HG02884 (cell line): ENCODE measurements around the gene SMIM32.
A peak's percentile ranks its signal among the peaks of the same experiment; 100 is the strongest.

ENCODE experiments used
- ATAC-seq: cut with Tn5 transposase; IDR thresholded peaks from one replicate; pipeline ENCODE4 v1.9.1; 2021; ENCODE audit warnings: mild to moderate bottlenecking, moderate library complexity; ENCODE audit not compliant: unreplicated experiment

The SMIM32 gene

DNA sequence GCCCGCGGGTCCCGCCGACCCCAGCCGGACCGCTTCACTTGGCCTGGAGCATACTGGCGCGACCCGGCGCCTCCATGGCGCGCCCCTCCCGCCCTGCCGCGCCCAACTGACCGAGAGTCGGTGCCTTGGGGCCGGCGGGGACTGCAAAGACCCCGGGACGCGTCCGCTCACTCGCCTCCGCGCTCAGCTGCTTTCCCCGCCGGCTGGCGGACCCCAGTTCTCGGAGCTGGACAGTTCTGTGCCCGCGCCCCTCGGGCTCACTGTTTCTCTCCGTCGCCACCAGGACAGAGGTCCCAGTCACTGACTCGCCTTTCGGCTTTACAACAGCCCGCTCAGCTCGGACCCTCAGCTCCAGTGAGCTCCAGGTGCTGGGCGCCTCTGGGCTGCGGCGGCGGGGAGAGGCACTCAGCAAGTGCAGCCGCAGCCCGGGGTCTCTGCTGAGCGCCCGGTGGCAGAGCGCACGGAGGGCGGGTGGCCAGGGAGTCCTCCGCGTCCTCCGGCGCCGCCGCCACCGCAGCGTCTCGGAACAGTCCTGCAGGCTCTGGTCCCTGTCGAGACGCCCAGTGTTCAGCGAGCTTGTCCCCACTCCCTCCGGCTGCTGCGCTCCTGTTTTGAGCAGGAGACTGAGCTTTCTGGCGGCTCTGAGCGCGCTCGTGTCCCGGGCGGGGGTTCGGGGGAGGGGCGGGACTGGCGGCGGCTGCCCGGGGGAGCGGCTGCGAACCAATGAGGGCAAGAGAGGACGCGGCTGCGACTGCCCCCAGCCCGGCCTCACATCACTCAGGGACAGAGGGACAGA, at the start of gene SMIM32:
Gene SMIM32, minus strand, starts transcription at position 637 of the 796 bp plus-strand sequence. CDS start 638 bp downstream, outside the sequence.
- ATAC-seq = no peak

DNA sequence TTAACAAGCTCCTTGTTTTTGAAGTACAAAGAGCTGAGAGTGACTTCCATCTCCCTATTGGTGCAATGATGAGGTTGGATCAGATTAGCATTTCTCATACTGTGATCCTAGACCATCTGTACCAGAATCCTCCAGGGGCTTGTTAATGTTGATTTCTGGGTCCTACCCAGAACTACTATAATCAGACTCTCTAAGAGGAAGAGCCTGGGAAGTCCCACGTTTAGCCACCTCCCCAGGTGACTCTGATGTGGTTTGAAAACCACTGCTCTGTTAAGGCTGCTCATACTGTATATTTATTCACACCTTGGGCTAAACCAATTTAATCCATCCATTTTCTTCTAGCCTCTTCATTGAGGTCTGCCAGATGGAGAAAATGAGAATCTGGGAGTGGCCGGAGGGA, 49.6 kb upstream of the SMIM32 start:
- ATAC-seq = no peak

- no peak for ATAC-seq
Observed at GRCh38 chr5:136242136-136242535, 49.2 kb upstream of the SMIM32 start.

GRCh38 chr5:136240894-136241293, 47.9 kb upstream of the SMIM32 start:
- no peak for ATAC-seq

DNA sequence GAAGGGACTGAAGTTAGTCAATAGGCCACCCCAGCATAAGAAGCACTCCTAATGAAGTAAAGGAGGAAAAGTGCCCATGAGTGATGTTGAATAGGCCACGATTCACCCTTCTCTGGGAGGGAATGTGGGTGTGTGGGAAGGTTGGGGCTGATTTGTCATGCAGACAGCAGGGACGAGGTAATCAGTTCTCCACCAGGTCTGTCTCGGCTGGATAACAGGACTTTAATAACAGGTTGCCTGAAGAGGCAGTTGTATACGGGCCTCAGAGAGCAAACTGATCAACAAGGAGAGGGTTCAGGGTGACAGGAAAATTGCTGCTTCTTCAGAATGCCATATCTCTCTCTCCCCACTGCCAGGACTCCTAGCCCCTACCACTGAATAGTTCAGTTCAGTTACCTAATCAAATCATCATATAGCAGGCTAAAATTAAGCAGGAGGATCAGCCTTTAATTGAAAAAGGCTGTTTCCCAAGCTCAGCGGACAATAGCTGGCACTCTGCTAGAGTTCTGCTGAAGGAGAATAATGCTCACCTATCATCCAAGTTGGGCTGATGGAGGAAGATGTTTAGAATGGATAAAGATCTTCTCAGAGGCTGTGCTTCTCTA, 43.6 kb upstream of the SMIM32 start:
- no peak for ATAC-seq

- ATAC-seq = no peak
Observed at GRCh38 chr5:136235321-136235720, 42.4 kb upstream of the SMIM32 start.

DNA sequence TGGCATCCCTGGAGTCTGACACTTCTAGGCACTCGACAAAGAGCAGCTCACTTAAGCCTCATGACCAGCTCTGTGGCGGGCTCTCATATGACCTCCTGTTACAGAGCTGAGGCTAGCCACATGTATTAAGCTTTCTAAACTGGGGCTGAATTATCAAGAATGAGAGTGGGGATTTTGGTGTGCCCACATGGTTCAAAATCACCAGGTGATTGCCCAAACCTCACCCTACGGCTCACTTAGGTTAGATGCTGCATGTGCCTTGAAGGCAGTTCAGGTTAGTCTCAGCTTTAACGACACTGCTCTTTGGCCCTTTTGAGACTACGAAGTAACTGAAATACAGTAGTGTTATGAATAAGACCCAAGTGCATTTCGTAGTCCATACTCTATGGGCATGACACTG, 39.4 kb upstream of the SMIM32 start:
- peak; percentile 67 for ATAC-seq

- no peak for ATAC-seq
Observed at GRCh38 chr5:136230176-136230575, 37.2 kb upstream of the SMIM32 start.

GRCh38 chr5:136228136-136228757, 35.3 kb upstream of the SMIM32 start:
- no peak for ATAC-seq

- ATAC-seq = no peak
Observed at GRCh38 chr5:136226401-136226800, 33.4 kb upstream of the SMIM32 start.

DNA sequence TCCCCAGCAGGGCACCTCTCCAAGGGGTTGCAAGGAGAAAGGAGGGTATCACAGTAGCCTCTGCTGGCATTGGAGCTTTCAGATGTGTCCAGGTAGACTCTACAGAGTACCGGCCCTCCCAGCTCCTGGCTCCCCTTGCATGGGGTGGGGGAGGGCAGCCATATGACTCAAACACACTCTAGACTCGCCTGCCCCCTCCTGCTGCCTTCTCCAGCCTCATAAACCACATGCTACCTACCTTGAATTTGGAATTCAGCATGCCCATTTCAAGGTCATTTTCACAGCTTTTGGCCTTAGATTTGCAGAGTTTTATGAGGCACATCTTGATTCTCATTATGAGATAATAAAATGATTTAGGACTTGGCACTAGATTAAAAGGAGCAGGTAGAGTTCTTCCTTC, 32.8 kb upstream of the SMIM32 start:
- no peak for ATAC-seq

DNA sequence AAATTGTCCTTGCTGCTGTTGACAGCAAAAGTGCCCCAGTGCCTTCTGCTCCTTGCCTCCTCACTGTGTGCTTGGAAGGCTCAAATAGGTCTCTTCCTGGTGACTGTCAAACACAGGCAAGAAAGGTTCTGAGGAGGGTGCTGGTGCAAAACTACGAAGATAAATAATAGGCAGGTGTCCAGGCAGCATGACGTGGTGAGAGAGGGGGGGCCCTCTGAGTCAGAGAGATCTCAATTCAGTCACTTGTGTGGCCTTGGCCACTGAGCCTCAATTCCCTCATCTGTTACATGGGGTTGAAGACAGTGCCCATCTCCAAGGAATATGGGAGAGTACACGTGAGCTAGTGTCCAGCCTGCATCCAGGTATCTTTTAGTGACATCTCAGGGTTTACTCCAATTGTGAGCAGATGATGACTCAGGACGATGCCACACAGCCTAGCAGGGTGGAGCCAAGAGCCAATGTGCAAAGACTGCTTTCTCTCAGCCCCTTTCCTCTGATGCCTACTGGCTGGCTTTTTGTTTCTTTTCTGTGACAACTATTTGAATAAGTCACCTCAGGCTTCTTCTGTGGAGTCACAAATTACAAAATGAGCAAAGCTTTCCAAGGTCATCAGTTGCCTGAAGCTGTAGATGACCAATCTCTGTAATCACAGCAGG, 29.7 kb upstream of the SMIM32 start:
- ATAC-seq = no peak

GRCh38 chr5:136221340-136221739, 28.4 kb upstream of the SMIM32 start:
- no peak for ATAC-seq

DNA sequence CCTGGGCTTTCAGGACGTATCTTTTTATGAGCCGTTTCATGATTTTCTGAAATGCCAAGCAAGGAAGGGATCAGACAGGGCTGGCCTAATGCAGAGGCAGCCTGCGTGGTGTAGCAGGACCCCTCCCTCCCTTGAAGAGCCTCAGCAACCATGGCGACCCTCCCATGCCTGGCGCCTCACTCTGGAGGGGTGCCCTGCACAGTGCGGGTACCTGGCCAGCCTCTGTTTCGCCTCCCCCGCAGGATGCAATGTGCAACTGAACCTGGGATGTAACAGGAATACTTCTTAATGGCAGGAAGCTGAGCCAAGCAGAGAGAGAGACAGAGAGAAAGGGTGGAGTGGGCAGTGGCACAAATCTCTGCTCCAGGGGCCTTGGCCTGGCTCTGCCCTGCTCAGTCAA, 23.3 kb upstream of the SMIM32 start:
- ATAC-seq = no peak

DNA sequence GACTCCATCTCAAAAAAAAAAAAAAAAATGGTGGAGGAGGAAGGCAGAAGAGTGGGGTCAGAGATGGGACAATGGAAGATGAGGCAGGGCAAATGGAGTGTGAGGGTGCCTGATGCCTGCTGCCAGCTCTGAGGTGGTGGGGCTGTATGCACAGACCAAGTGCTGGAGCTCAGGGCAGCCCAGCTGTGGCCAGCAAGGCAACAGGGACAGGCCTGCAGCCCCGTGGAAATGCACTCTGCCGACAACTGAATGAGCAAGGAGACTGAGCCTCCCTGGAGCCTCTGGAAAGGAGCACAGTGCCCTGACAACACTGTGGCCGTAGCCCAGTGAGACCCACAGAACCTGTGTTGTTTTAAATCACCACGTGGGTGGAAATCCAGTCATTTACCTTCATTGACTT, 22.9 kb upstream of the SMIM32 start:
- ATAC-seq = no peak

DNA sequence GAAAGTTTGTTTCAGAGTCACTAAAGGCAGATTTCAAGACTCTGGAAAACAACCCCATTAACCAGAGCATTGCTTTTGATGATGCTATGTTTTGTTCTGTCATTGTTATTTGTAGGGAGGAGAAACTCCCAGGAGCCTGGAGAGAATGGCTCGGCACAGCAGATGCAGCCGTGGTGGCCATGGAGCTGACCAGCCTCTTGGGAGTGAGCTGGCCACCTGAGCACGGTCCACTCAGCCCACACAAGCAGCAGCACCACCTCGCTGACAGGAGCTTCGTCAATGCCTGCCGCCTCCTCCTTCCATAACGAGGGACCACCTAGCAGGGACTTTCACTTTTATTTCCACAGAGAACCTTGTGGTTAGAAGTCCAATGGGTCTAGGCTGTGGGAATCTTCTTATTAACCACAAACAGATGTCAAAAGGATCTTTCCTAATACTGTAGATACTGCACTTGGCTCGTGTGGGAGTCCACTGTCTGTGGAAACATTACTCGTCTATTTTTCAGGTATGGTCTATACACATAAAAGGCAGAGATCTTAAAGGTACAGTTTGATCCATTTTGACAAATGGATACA, 21.0 kb upstream of the SMIM32 start:
- no peak for ATAC-seq

DNA sequence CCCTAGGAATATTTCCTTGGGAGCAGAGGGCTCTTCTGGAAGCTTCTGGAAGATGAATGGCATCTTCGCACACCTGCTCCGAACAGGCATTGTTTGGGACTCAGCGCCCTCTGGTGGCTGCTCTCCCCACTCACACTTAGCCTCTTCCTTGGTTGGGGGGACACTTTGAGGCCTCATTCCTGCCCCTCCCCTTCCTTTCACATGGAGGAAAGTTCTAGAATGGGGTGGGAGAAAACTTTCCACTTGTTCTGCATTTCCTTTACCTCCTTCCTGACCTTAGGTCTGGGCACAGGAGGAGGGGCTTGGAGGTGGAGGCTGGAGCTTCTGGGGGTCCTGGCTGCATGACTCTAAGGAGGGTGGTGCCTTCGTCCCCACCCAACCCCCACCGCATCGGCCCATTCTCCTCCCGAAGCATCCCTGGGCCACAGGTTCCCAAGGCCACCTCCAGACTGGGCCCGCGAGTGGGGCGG, 19.3 kb upstream of the SMIM32 start:
- ATAC-seq = peak; percentile 78

GRCh38 chr5:136211282-136212040, 18.5 kb upstream of the SMIM32 start:
- ATAC-seq = no peak

DNA sequence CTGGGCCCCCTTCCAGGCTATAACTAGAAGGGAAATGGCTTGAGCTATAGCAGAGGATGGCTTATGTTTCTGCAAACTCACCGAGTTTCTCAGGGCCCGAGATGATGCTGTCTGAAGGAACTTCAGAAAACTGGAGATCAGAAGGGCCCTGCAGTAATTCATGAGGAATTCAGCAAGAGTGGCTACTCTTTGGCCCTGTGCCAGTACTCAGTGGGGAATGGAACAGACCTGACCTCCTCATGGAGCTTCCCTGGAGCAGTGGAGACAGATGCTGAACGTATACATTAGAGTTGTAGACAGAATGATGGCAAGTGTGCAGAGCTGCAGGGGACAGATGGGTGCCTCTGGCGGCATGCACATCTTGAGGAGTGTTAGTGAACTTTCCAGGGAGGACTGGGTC, 17.3 kb upstream of the SMIM32 start:
- no peak for ATAC-seq

DNA sequence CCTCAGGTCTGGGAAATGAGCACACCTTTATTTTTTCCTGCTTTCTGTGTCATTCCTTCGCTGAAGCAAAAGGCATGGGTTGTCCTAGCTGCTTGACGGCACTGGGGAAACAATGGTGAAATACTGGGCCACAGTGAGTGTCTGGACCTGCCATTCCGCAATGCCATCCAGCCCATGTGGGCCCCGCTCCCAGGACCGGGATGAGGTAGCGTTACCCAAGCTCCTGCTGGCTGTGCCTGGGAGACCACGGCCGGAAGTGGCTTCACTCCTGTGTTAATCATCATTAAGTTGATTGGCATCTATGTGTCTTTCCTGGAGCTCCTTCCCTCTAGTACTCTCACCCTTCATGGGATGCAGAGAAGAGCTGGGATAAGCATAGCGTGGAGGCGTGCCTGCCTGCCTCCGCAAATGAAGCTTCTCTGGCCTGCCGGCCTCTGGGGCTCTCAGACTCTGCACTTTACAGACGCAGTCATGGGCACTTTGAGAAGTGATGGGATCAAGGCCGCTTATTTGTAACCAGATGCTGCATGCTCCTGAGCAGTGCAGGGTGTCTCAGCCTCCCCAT, 16.5 kb upstream of the SMIM32 start:
- ATAC-seq = no peak
